ENCODE measurements around the gene TNC.

DNA sequence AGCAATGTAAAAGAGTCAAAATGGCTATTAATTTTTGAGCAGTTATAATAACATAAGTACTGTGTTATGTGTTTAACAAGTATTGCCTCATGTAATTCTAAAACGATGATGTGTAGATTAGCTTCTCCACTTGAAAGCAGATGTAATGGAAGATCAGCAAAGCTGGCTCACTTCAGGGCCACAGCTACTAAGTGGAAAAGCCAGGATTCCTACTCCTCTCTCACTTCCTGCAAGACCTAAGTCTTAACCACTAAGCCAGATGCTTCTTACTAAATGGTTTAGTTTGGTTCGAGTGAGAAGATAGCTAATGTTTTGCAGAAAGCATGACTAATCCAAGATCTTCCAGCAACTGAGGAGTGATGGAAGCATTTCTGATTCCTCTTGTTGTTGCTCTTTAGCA is 15.7 kb upstream of the TNC start:
- TF ChIP-seq, protein P1, sequence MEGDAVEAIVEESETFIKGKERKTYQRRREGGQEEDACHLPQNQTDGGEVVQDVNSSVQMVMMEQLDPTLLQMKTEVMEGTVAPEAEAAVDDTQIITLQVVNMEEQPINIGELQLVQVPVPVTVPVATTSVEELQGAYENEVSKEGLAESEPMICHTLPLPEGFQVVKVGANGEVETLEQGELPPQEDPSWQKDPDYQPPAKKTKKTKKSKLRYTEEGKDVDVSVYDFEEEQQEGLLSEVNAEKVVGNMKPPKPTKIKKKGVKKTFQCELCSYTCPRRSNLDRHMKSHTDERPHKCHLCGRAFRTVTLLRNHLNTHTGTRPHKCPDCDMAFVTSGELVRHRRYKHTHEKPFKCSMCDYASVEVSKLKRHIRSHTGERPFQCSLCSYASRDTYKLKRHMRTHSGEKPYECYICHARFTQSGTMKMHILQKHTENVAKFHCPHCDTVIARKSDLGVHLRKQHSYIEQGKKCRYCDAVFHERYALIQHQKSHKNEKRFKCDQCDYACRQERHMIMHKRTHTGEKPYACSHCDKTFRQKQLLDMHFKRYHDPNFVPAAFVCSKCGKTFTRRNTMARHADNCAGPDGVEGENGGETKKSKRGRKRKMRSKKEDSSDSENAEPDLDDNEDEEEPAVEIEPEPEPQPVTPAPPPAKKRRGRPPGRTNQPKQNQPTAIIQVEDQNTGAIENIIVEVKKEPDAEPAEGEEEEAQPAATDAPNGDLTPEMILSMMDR (conservative IDR thresholded peaks at IDR 0.05 in 1 of 2, IDR thresholded peaks at IDR 0.05 in 1 of 2; ENCODE audit: extremely low read depth in 1 of 2, insufficient read depth in 1 of 2, low read depth in 1 of 2, low read length in 2 of 2) = no peak
- no peak for TF ChIP-seq EZH2 (IDR thresholded peaks at IDR 0.05; ENCODE audit: borderline replicate concordance, low read length)

All from mammary epithelial cell (primary cell).